Lower leg skin (tissue), 4 donors: Measurements from ENCODE around the gene RPRD1B. TPM values are rescaled to one million over a fixed set of nuclear protein-coding genes. Genes with fewer than 3 reads are reported as not detected.

Experiments
- DNase-seq, 2 donors: peaks; one replicate each; pipeline ENCODE4 v3.0.0-alpha.2; 2019; ENCODE audit warnings: low spot score in 2 of 2
- H3K4me3 ChIP-seq: fragments of 200-600 bp; sonication (generic); 2 replicates; pipeline ENCODE4 v1.5.1; 2017; ENCODE audit warnings: mild to moderate bottlenecking, low read depth; ENCODE audit not compliant: poor library complexity, severe bottlenecking
- CTCF ChIP-seq, 3 donors: fragments of 450-650 bp; IDR thresholded peaks; one replicate each; pipeline ENCODE4 v1.5.1; 2016; ENCODE audit warnings: antibody characterized with exemption in 3 of 3, mild to moderate bottlenecking in 3 of 3, moderate library complexity in 2 of 3
- POLR2A ChIP-seq, 2 donors: fragments of 450-650 bp; IDR thresholded peaks; one replicate each; pipeline ENCODE4 v1.6.1; 2016 to 2017; ENCODE audit warnings: antibody characterized with exemption in 2 of 2, mild to moderate bottlenecking in 1 of 2, moderate library complexity in 1 of 2
- WGBS, 2 donors: methylation state at CpG; one replicate each; pipeline ENCODE4 v1.1.5; 2018; 5-methylcytosine and 5-hydroxymethylcytosine counted together
- intact Hi-C: fragments of 100-400 bp; cut with DNase I; formaldehyde crosslinking; loops from one replicate; pipeline ENCODE4 v1.15.0; 2023; ENCODE audit warnings: low total_unique reads
- total RNA-seq, 4 donors: library from RNA; depleted of rRNA; stranded (reverse); fragments of >200 nt; gene quantifications; one replicate each; pipeline ENCODE4 v1.1.0, GENCODE V29; 2016

Gene RPRD1B
- total RNA-seq, 4 donors from 2014 or later, result 16.3 to 37.5 (median 22.9) TPM

- intact Hi-C loops, result no loop called here
- WGBS, 2 donors, result 81 to 89% methylated on average over 15 of the region's 15 CpGs
- no peak overlapping the region for H3K4me3 ChIP-seq
- TF ChIP-seq POLR2A (IDR thresholded peaks at IDR 0.05) (no peak), CTCF (IDR thresholded peaks at IDR 0.05) (no peak)
- DNase-seq, result no peak
Observed at GRCh38 chr20:37999526-38000263, 33.9 kb upstream of the RPRD1B start.

- no peak overlapping the region for H3K4me3 ChIP-seq
- DNase-seq, result no peak
- TF ChIP-seq CTCF (IDR thresholded peaks at IDR 0.05) (no peak), POLR2A (IDR thresholded peaks at IDR 0.05) (no peak)
- intact Hi-C loops, result no loop called here
- WGBS, 2 donors, result 92% methylated on average over 13 of the region's 13 CpGs
Observed at GRCh38 chr20:38000293-38000692, 33.3 kb upstream of the RPRD1B start.

GRCh38 chr20:38001173-38001875 is 32.2 kb upstream of the RPRD1B start:
- 90 to 94% methylated on average over 6 of the region's 6 CpGs for WGBS, 2 donors
- no peak for DNase-seq
- TF ChIP-seq POLR2A (IDR thresholded peaks at IDR 0.05) (no peak), CTCF (IDR thresholded peaks at IDR 0.05) (no peak)
- intact Hi-C loops, result no loop called here
- H3K4me3 ChIP-seq, result no peak overlapping the region

GRCh38 chr20:38001981-38002380 is 31.6 kb upstream of the RPRD1B start:
- intact Hi-C loops, result no loop called here
- H3K4me3 ChIP-seq, result no peak overlapping the region
- WGBS, 2 donors, result 95 to 100% methylated on average over 4 of the region's 4 CpGs
- DNase-seq, result no peak
- TF ChIP-seq CTCF (IDR thresholded peaks at IDR 0.05) (no peak), POLR2A (IDR thresholded peaks at IDR 0.05) (no peak)

- no peak overlapping the region for H3K4me3 ChIP-seq
- TF ChIP-seq CTCF (IDR thresholded peaks at IDR 0.05) (no peak), POLR2A (IDR thresholded peaks at IDR 0.05) (no peak)
- intact Hi-C loops, result no loop called here
- DNase-seq, result no peak
- WGBS, 2 donors, result 90 to 94% methylated on average over 8 of the region's 8 CpGs
Observed at GRCh38 chr20:38002422-38002821, 31.1 kb upstream of the RPRD1B start.
